ENCODE results near the gene IRF5.

DNA sequence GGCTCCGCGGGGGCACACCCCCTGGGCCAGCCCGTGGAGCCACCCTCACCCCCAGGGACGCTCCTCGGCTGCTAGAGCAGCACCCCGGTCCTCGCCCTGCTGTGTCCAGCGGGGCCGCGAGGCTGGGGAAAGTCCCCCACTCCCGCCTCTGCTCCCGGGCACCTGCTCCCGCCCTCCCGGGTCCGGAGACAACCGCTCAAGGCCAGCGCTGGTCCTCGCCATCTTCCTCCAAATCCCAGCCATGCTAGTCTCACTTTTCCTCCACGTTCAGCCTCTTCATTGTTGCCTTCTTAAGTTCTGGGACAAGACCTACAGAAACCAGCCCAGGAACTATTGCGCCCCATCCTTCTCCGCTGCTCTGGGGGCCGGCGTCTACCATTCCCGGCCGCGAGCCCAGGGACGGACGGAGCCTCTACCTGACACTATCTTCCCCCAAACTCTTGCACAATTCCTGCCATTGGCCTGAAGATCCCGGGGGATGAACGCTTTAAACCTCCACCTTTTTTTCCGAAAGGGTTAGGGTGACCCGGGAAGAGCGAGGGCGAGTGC, 22.4 kb upstream of the IRF5 start:
- no peak for TF ChIP-seq SMC3 (IDR thresholded peaks at IDR 0.05; ENCODE audit: borderline replicate concordance, low read length)
- TF ChIP-seq, protein P1, sequence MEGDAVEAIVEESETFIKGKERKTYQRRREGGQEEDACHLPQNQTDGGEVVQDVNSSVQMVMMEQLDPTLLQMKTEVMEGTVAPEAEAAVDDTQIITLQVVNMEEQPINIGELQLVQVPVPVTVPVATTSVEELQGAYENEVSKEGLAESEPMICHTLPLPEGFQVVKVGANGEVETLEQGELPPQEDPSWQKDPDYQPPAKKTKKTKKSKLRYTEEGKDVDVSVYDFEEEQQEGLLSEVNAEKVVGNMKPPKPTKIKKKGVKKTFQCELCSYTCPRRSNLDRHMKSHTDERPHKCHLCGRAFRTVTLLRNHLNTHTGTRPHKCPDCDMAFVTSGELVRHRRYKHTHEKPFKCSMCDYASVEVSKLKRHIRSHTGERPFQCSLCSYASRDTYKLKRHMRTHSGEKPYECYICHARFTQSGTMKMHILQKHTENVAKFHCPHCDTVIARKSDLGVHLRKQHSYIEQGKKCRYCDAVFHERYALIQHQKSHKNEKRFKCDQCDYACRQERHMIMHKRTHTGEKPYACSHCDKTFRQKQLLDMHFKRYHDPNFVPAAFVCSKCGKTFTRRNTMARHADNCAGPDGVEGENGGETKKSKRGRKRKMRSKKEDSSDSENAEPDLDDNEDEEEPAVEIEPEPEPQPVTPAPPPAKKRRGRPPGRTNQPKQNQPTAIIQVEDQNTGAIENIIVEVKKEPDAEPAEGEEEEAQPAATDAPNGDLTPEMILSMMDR (IDR thresholded peaks at IDR 0.05 in 2 of 3, conservative IDR thresholded peaks at IDR 0.05 in 1 of 3; ENCODE audit: control insufficient read depth in 2 of 3, extremely low read depth in 1 of 3, insufficient read depth in 1 of 3, low read depth in 3 of 3, low read length in 3 of 3) = no peak
- no peak for TF ChIP-seq JUNB (IDR thresholded peaks at IDR 0.05)
- no peak for TF ChIP-seq ETV6 (conservative IDR thresholded peaks at IDR 0.05 in 1 of 2, IDR thresholded peaks at IDR 0.05 in 1 of 2; ENCODE audit: borderline replicate concordance in 1 of 2, low read depth in 1 of 2)
- TF ChIP-seq GABPA (IDR thresholded peaks at IDR 0.05; ENCODE audit: low read depth) = no peak
- TF ChIP-seq, protein P2, sequence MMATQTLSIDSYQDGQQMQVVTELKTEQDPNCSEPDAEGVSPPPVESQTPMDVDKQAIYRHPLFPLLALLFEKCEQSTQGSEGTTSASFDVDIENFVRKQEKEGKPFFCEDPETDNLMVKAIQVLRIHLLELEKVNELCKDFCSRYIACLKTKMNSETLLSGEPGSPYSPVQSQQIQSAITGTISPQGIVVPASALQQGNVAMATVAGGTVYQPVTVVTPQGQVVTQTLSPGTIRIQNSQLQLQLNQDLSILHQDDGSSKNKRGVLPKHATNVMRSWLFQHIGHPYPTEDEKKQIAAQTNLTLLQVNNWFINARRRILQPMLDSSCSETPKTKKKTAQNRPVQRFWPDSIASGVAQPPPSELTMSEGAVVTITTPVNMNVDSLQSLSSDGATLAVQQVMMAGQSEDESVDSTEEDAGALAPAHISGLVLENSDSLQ (IDR thresholded peaks at IDR 0.05) = no peak
- TF ChIP-seq ESRRA (IDR thresholded peaks at IDR 0.05; ENCODE audit: low read length) = no peak
